ENCODE data around the gene SLC24A3.

SLC24A3 gene

GRCh38 chr20:19742974-19743639 lies 530.7 kb downstream of the SLC24A3 start:
- peak; percentile 92 for DNase-seq (ENCODE audit: low read depth)
- no peak; the same call in 1 of the 2 replicates for TF ChIP-seq MYC (IDR thresholded peaks at IDR 0.05; ENCODE audit: low read depth, low read length)
- TF ChIP-seq CTCF (IDR thresholded peaks at IDR 0.05; ENCODE audit: low read depth, low read length), result no peak
- 0 out of 2 replicates have a peak, but pooled peaks have one; percentile 41 for TF ChIP-seq MAX (IDR thresholded peaks at IDR 0.05; ENCODE audit: low read depth, low read length)
- no peak overlapping the region for H3K4me3 ChIP-seq (ENCODE audit: low read depth, low read length)

- DNase-seq (ENCODE audit: low read depth), result no peak
- H3K4me3 ChIP-seq (ENCODE audit: low read depth, low read length), result no peak overlapping the region
- no peak for TF ChIP-seq POLR2A (IDR thresholded peaks at IDR 0.05; ENCODE audit: extremely low read depth, insufficient read length)
- TF ChIP-seq CTCF (IDR thresholded peaks at IDR 0.05; ENCODE audit: low read depth, low read length), result no peak
- TF ChIP-seq MYC (IDR thresholded peaks at IDR 0.05; ENCODE audit: low read depth, low read length), result no peak
- TF ChIP-seq MAX (IDR thresholded peaks at IDR 0.05; ENCODE audit: low read depth, low read length), result no peak
Measured at GRCh38 chr20:19743640-19743995, 531.2 kb downstream of the SLC24A3 start.

- no peak for TF ChIP-seq POLR2A (IDR thresholded peaks at IDR 0.05; ENCODE audit: extremely low read depth, insufficient read length)
- TF ChIP-seq CTCF (IDR thresholded peaks at IDR 0.05; ENCODE audit: low read depth, low read length), result no peak
- TF ChIP-seq MAX (IDR thresholded peaks at IDR 0.05; ENCODE audit: low read depth, low read length), result no peak
- no peak for TF ChIP-seq MYC (IDR thresholded peaks at IDR 0.05; ENCODE audit: low read depth, low read length)
- no peak overlapping the region for H3K4me3 ChIP-seq (ENCODE audit: low read depth, low read length)
- no peak for DNase-seq (ENCODE audit: low read depth)
Measured at GRCh38 chr20:19745106-19745505, 532.7 kb downstream of the SLC24A3 start.

GRCh38 chr20:19745584-19745983 lies 533.1 kb downstream of the SLC24A3 start:
- no peak for DNase-seq (ENCODE audit: low read depth)
- TF ChIP-seq MYC (IDR thresholded peaks at IDR 0.05; ENCODE audit: low read depth, low read length), result no peak
- TF ChIP-seq CTCF (IDR thresholded peaks at IDR 0.05; ENCODE audit: low read depth, low read length), result no peak
- no peak for TF ChIP-seq POLR2A (IDR thresholded peaks at IDR 0.05; ENCODE audit: extremely low read depth, insufficient read length)
- TF ChIP-seq MAX (IDR thresholded peaks at IDR 0.05; ENCODE audit: low read depth, low read length), result no peak
- H3K4me3 ChIP-seq (ENCODE audit: low read depth, low read length), result no peak overlapping the region

GRCh38 chr20:19746396-19746795 lies 534.0 kb downstream of the SLC24A3 start:
- no peak for TF ChIP-seq POLR2A (IDR thresholded peaks at IDR 0.05; ENCODE audit: extremely low read depth, insufficient read length)
- no peak for TF ChIP-seq CTCF (IDR thresholded peaks at IDR 0.05; ENCODE audit: low read depth, low read length)
- no peak for TF ChIP-seq MAX (IDR thresholded peaks at IDR 0.05; ENCODE audit: low read depth, low read length)
- no peak for TF ChIP-seq MYC (IDR thresholded peaks at IDR 0.05; ENCODE audit: low read depth, low read length)
- DNase-seq (ENCODE audit: low read depth), result no peak

More at GRCh38 chr20:19746396-19746795, 534.0 kb downstream of the SLC24A3 start:
- no peak overlapping the region for H3K4me3 ChIP-seq (ENCODE audit: low read depth, low read length)

All from NB4 (cell line).